K562 (cell line): ENCODE measurements around the gene NKAIN4. TPM values are rescaled to one million over a fixed set of nuclear protein-coding genes. Genes with fewer than 3 reads are reported as not detected.

ENCODE experiments used
- ARHGAP35 ChIP-seq: fragments of 450-650 bp; IDR thresholded peaks from 2 replicates; pipeline ENCODE4 v1.6.1; 2018; ENCODE audit not compliant: partially characterized antibody
- CBFA2T2 ChIP-seq: fragments of 450-650 bp; conservative IDR thresholded peaks from 2 replicates; pipeline ENCODE4 v1.6.1; 2017; ENCODE audit warnings: mild to moderate bottlenecking
- FIP1L1 ChIP-seq: fragments of 200-400 bp; formaldehyde crosslinking; IDR thresholded peaks from 2 replicates; pipeline ENCODE4 v1.6.1; 2018; ENCODE audit warnings: mild to moderate bottlenecking, low read depth, low read length; ENCODE audit not compliant: poor library complexity, severe bottlenecking
- HMG20A ChIP-seq: fragments of 450-650 bp; formaldehyde crosslinking; conservative IDR thresholded peaks from 2 replicates; pipeline ENCODE4 v1.4.0; 2020; ENCODE audit warnings: mild to moderate bottlenecking, mixed read lengths
- HSF4 ChIP-seq: fragments of 250-450 bp; sonication (Bioruptor Pico); IDR thresholded peaks from 2 replicates; pipeline ENCODE4 v2.1.2; 2022; ENCODE audit warnings: mild to moderate bottlenecking, moderate library complexity, borderline replicate concordance
- KLF10 ChIP-seq: fragments of 250-450 bp; sonication (Bioruptor Pico); IDR thresholded peaks from 2 replicates; pipeline ENCODE4 v1.6.1; 2021; ENCODE audit warnings: matching md5 sums
- NCOA2 ChIP-seq, 2 experiments: fragments of 450-650 bp; IDR thresholded peaks; 2 replicates each; pipeline ENCODE4 v1.6.1; 2018; ENCODE audit warnings: mild to moderate bottlenecking in 2 of 2, moderate library complexity in 1 of 2; ENCODE audit not compliant: partially characterized antibody in 2 of 2
- PTTG1 ChIP-seq: fragments of 450-650 bp; IDR thresholded peaks from 2 replicates; pipeline ENCODE4 v1.6.1; 2016; ENCODE audit warnings: low read depth, mild to moderate bottlenecking, missing genetic modification characterization, missing compliant biosample characterization
- SAP30 ChIP-seq: fragments of 200-600 bp; sonication (generic); IDR thresholded peaks from 2 replicates; pipeline ENCODE4 v1.6.1; 2012; ENCODE audit warnings: borderline replicate concordance, low read depth, mild to moderate bottlenecking, moderate library complexity, low read length, control low read depth, inconsistent platforms; ENCODE audit not compliant: insufficient read depth, poor library complexity, severe bottlenecking
- SNRNP70 ChIP-seq: fragments of 200-400 bp; formaldehyde crosslinking; optimal IDR thresholded peaks from 2 replicates; pipeline ENCODE3; 2017; ENCODE audit warnings: low read depth, low read length
- SPI1 ChIP-seq: IDR thresholded peaks from 2 replicates; pipeline ENCODE4 v1.6.1; 2011; ENCODE audit warnings: low read depth, low read length, control low read depth, borderline replicate concordance
- polyA plus RNA-seq, 8 experiments: library from polyadenylated mRNA; depleted of rRNA in 4 of 8; stranded (reverse) in 5 of 8; unstranded in 3 of 8; fragments of >200 nt; fragmentation: Nextera tagmentation in 2 of 8; fragmentation: Illumina TruSeq in 1 of 8; extraction: Ambion mirVana in 2 of 8; extraction: Trizol in 1 of 8; gene quantifications; 2 replicates each; pipeline versions ENCODE4 v1.2.1 to v1.2.3, GENCODE V29; 2011 to 2014; ENCODE audit warnings: inconsistent platforms in 1 of 8, missing spikeins in 1 of 8
- total RNA-seq, 7 experiments: library from RNA; depleted of rRNA in 6 of 7; stranded (reverse); fragments of >200 nt in 6 of 7; fragmentation: Illumina TruSeq in 2 of 7; extraction: Trizol in 2 of 7; gene quantifications; 2 replicates each; pipeline versions ENCODE4 v1.2.1 to v1.2.3, GENCODE V29; 2011 to 2021; ENCODE audit warnings: low replicate concordance in 1 of 7
- TF ChIP-seq, protein P1 (sequence below): fragments of 450-650 bp; IDR thresholded peaks from 2 replicates; pipeline ENCODE4 v1.6.1; 2018; ENCODE audit not compliant: partially characterized antibody
- TF ChIP-seq, protein P2 (sequence below): fragments of 450-650 bp; IDR thresholded peaks from 2 replicates; pipeline ENCODE4 v1.6.1; 2016
- TF ChIP-seq, protein P3 (sequence below), 2 experiments: IDR thresholded peaks in 1 of 2; conservative IDR thresholded peaks in 1 of 2; 2 replicates each; pipeline ENCODE4 v1.6.1; 2016; ENCODE audit warnings: low read depth in 2 of 2, mild to moderate bottlenecking in 1 of 2, missing compliant biosample characterization in 1 of 2, missing genetic modification characterization in 1 of 2, moderate library complexity in 1 of 2

Gene NKAIN4
- total and polyA plus RNA-seq, 9 of the 15 experiments (the other 6 are each of a cell fraction or from before 2014, with no cell fraction given): not detected

DNA sequence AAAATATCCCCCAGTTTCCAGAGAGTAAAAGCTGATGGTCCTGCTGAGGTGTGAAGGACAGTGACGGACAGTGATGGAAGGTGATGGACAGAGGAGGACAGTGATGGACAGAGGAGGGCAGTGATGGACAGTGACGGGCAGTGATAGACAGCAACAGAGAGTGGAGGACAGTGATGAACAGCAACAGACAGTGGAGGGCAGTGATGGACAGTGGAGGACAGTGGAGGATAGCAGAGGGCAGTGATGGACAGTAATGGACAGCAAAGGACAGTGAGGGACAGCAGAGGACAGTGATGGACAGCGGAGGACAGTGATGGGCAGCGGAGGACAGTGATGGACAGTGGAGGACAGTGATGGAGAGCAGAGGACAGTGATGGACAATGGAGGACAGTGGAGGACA, 2.7 kb upstream of the NKAIN4 start (continued):
- TF ChIP-seq CBFA2T2: no peak
- TF ChIP-seq NCOA2 (IDR thresholded peaks at IDR 0.05; ENCODE audit: partially characterized antibody in 2 of 2): peak in 1 of 2 experiments; percentile 39
- TF ChIP-seq PTTG1 (tag): no peak
- TF ChIP-seq, protein P1, sequence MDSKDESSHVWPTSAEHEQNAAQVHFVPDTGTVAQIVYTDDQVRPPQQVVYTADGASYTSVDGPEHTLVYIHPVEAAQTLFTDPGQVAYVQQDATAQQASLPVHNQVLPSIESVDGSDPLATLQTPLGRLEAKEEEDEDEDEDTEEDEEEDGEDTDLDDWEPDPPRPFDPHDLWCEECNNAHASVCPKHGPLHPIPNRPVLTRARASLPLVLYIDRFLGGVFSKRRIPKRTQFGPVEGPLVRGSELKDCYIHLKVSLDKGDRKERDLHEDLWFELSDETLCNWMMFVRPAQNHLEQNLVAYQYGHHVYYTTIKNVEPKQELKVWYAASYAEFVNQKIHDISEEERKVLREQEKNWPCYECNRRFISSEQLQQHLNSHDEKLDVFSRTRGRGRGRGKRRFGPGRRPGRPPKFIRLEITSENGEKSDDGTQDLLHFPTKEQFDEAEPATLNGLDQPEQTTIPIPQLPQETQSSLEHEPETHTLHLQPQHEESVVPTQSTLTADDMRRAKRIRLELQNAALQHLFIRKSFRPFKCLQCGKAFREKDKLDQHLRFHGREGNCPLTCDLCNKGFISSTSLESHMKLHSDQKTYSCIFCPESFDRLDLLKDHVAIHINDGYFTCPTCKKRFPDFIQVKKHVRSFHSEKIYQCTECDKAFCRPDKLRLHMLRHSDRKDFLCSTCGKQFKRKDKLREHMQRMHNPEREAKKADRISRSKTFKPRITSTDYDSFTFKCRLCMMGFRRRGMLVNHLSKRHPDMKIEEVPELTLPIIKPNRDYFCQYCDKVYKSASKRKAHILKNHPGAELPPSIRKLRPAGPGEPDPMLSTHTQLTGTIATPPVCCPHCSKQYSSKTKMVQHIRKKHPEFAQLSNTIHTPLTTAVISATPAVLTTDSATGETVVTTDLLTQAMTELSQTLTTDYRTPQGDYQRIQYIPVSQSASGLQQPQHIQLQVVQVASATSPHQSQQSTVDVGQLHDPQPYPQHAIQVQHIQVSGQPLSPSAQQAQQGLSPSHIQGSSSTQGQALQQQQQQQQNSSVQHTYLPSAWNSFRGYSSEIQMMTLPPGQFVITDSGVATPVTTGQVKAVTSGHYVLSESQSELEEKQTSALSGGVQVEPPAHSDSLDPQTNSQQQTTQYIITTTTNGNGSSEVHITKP: no peak
- no peak for TF ChIP-seq HMG20A (CRISPR knock-in tag)
- TF ChIP-seq FIP1L1: no peak
- no peak for TF ChIP-seq SAP30
- peak; percentile 92 for TF ChIP-seq ARHGAP35
- TF ChIP-seq KLF10: no peak
- no peak for TF ChIP-seq SNRNP70
- TF ChIP-seq, protein P2, sequence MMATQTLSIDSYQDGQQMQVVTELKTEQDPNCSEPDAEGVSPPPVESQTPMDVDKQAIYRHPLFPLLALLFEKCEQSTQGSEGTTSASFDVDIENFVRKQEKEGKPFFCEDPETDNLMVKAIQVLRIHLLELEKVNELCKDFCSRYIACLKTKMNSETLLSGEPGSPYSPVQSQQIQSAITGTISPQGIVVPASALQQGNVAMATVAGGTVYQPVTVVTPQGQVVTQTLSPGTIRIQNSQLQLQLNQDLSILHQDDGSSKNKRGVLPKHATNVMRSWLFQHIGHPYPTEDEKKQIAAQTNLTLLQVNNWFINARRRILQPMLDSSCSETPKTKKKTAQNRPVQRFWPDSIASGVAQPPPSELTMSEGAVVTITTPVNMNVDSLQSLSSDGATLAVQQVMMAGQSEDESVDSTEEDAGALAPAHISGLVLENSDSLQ: peak; percentile 96
- no peak for TF ChIP-seq SPI1
- no peak for TF ChIP-seq HSF4 (CRISPR knock-in tag)
- TF ChIP-seq, protein P3, sequence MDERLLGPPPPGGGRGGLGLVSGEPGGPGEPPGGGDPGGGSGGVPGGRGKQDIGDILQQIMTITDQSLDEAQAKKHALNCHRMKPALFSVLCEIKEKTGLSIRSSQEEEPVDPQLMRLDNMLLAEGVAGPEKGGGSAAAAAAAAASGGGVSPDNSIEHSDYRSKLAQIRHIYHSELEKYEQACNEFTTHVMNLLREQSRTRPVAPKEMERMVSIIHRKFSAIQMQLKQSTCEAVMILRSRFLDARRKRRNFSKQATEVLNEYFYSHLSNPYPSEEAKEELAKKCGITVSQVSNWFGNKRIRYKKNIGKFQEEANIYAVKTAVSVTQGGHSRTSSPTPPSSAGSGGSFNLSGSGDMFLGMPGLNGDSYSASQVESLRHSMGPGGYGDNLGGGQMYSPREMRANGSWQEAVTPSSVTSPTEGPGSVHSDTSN (CRISPR knock-in tag; IDR thresholded peaks at IDR 0.05; ENCODE audit: low read depth): no peak
- TF ChIP-seq, protein P3 (tag; conservative IDR thresholded peaks at IDR 0.05; ENCODE audit: low read depth): peak; percentile 89
